PC-9 (cell line): ENCODE data around the gene RPTOR. TPM values are rescaled to one million over a fixed set of nuclear protein-coding genes. Genes with fewer than 3 reads are reported as not detected.

Experiments
- BruUV-seq: library from RNA; stranded (reverse); fragments of 400-500 nt; replicated peaks from 2 replicates; lab custom pipeline; 2021; lab: Mats Ljungman, UMichigan
- CTCF ChIA-PET: fragments of 300-600 bp; sonication (Branson Sonifier 250); formaldehyde crosslinking; loops from one replicate; lab custom pipeline; 2022; ENCODE audit warnings: antibody characterized with exemption; lab: Charles Lee
- POLR2A ChIA-PET: fragments of 300-600 bp; sonication (Branson Sonifier 250); formaldehyde crosslinking; loops from one replicate; lab custom pipeline; 2022; ENCODE audit warnings: antibody characterized with exemption; ENCODE audit not compliant: unreplicated experiment; lab: Charles Lee
- DNase-seq, 2 experiments: peaks; one replicate each; pipeline versions ENCODE4 v3.0.0 to v3.0.0-alpha.2; 2015 to 2022; ENCODE audit warnings: mixed read lengths in 1 of 2
- H2AFZ ChIP-seq: fragments of 200-600 bp; sonication (generic); 2 replicates; pipeline ENCODE4 v1.8.1; 2017; ENCODE audit warnings: antibody characterized with exemption
- H3F3A ChIP-seq: fragments of 200-600 bp; sonication (generic); 2 replicates; pipeline ENCODE4 v1.8.1; 2017; ENCODE audit warnings: antibody characterized with exemption, mild to moderate bottlenecking, low read depth; ENCODE audit not compliant: insufficient read depth
- H3K27ac ChIP-seq: fragments of 200-600 bp; sonication (generic); 2 replicates; pipeline ENCODE4 v1.6.1; 2016; ENCODE audit warnings: mixed run types
- H3K27me3 ChIP-seq: fragments of 200-600 bp; sonication (generic); 2 replicates; pipeline ENCODE4 v1.6.1; 2016; ENCODE audit warnings: low read depth, mixed run types; ENCODE audit not compliant: insufficient read depth
- H3K36me3 ChIP-seq: fragments of 200-600 bp; sonication (generic); 2 replicates; pipeline ENCODE4 v1.6.1; 2016; ENCODE audit warnings: low read depth, mixed run types
- H3K4me1 ChIP-seq: fragments of 200-600 bp; sonication (generic); replicated peaks from 2 replicates; pipeline ENCODE4 v1.6.1; 2016; ENCODE audit warnings: mixed run types; ENCODE audit not compliant: insufficient read depth
- H3K4me2 ChIP-seq: fragments of 200-600 bp; sonication (generic); 2 replicates; pipeline ENCODE4 v1.6.1; 2017; ENCODE audit warnings: mixed run types
- H3K4me3 ChIP-seq: fragments of 200-600 bp; sonication (generic); 2 replicates; pipeline ENCODE4 v1.6.1; 2016; ENCODE audit warnings: mixed run types
- H3K79me2 ChIP-seq: fragments of 200-600 bp; sonication (generic); 2 replicates; pipeline ENCODE4 v1.6.1; 2017; ENCODE audit warnings: low read depth, mixed run types
- H3K9me2 ChIP-seq: fragments of 200-600 bp; sonication (generic); 2 replicates; pipeline ENCODE4 v1.8.1; 2017; ENCODE audit warnings: mild to moderate bottlenecking; ENCODE audit not compliant: insufficient read depth
- H3K9me3 ChIP-seq: fragments of 200-600 bp; sonication (generic); 2 replicates; pipeline ENCODE4 v1.8.1; 2016; ENCODE audit warnings: low read depth; ENCODE audit not compliant: insufficient read depth
- H4K20me1 ChIP-seq: fragments of 200-600 bp; sonication (generic); 2 replicates; pipeline ENCODE4 v1.8.1; 2017; ENCODE audit not compliant: insufficient read depth
- CTCF ChIP-seq: fragments of 200-600 bp; sonication (generic); conservative IDR thresholded peaks from 2 replicates; pipeline ENCODE4 v1.6.1; 2017; ENCODE audit warnings: mixed run types, antibody characterized with exemption, mild to moderate bottlenecking, moderate library complexity
- EZH2 ChIP-seq: fragments of 200-600 bp; sonication (generic); IDR thresholded peaks from 2 replicates; pipeline ENCODE4 v1.8.0; 2017; ENCODE audit warnings: antibody characterized with exemption, low read depth
- intact Hi-C: fragments of 100-400 bp; cut with micrococcal nuclease; formaldehyde crosslinking; loops from one replicate; pipeline ENCODE4 v1.10.0; 2022; ENCODE audit not compliant: unreplicated experiment
- total RNA-seq: library from RNA; stranded (reverse); gene quantifications from 2 replicates; pipeline ENCODE4 v1.2.3, GENCODE V29; 2021

The RPTOR gene
- total RNA-seq, 1 experiment from 2014 or later = 50.8 TPM

- ChIA-PET CTCF (no interaction called here), POLR2A (no interaction called here)
- no peaks in the 10 kb centered on the region for H4K20me1 ChIP-seq
- H3K27me3 ChIP-seq = no peaks in the 10 kb centered on the region
- intact Hi-C loops = no loop called here
- DNase-seq = no peak
- H3K36me3 ChIP-seq = no peaks in the 10 kb centered on the region
- BruUV-seq = no TSS peak
- TF ChIP-seq CTCF (no peak), EZH2 (no peak)
- H3K79me2 ChIP-seq = no peaks in the 10 kb centered on the region
- H2AFZ ChIP-seq = no peak overlapping the region
- no peaks in the 10 kb centered on the region for H3K9me2 ChIP-seq
- no peaks in the 10 kb centered on the region for H3F3A ChIP-seq
- no peak overlapping the region for H3K4me3 ChIP-seq
- no peak overlapping the region for H3K4me2 ChIP-seq
- H3K27ac ChIP-seq = no peak overlapping the region
- H3K4me1 ChIP-seq = no peaks in the 10 kb centered on the region
- no peaks in the 10 kb centered on the region for H3K9me3 ChIP-seq
Observed at GRCh38 chr17:80800481-80801391, 256.1 kb downstream of the RPTOR start.

- H3K36me3 ChIP-seq = no peaks in the 10 kb centered on the region
- H3K79me2 ChIP-seq = no peaks in the 10 kb centered on the region
- H4K20me1 ChIP-seq = no peaks in the 10 kb centered on the region
- H3F3A ChIP-seq = no peaks in the 10 kb centered on the region
- ChIA-PET POLR2A (no interaction called here), CTCF (interaction anchor here (0.6 kb wide), 1 partner anchor 18 kb away, joined by 4 read pairs; no protein-coding TSS in a partner anchor)
- no peak overlapping the region for H3K4me2 ChIP-seq
- no peaks in the 10 kb centered on the region for H3K27me3 ChIP-seq
- no peaks in the 10 kb centered on the region for H3K4me1 ChIP-seq
- intact Hi-C loops = no loop called here
- H3K4me3 ChIP-seq = no peak overlapping the region
- TF ChIP-seq CTCF (no peak), EZH2 (no peak)
- no peak overlapping the region for H3K27ac ChIP-seq
- no TSS peak for BruUV-seq
- no peaks in the 10 kb centered on the region for H3K9me2 ChIP-seq
- no peaks in the 10 kb centered on the region for H3K9me3 ChIP-seq
- H2AFZ ChIP-seq = no peak overlapping the region
- DNase-seq = no peak
Observed at GRCh38 chr17:80802626-80803450, 258.2 kb downstream of the RPTOR start.
